Fibroblast of the aortic adventitia (primary cell): ENCODE results near the gene UCHL5. TPM values are rescaled to one million over a fixed set of nuclear protein-coding genes. Genes with fewer than 3 reads are reported as not detected.

ENCODE experiments used
- DNase-seq: peaks from one replicate; pipeline ENCODE4 v3.0.0-alpha.2; 2010; ENCODE audit warnings: low read depth
- H3K4me3 ChIP-seq: 2 replicates; pipeline ENCODE4 v1.5.1; 2011; ENCODE audit warnings: low read depth, mild to moderate bottlenecking, control low read depth, low read length, moderate library complexity
- CTCF ChIP-seq: IDR thresholded peaks from 2 replicates; pipeline ENCODE4 v1.5.1; 2011; ENCODE audit warnings: mild to moderate bottlenecking, low read length, control low read depth, inconsistent platforms; ENCODE audit not compliant: insufficient read depth
- total RNA-seq: library from RNA; depleted of rRNA; stranded (reverse); fragments of >200 nt; gene quantifications from 2 replicates; pipeline ENCODE4 v1.2.3, GENCODE V29; 2012; ENCODE audit warnings: low replicate concordance

The UCHL5 gene
- total RNA-seq, 1 donor: 35.6 TPM

- H3K4me3 ChIP-seq: no peak overlapping the region
- TF ChIP-seq CTCF: no peak
- DNase-seq: no peak
Observed at GRCh38 chr1:193102662-193103061, 43.5 kb upstream of the UCHL5 start.

GRCh38 chr1:193094112-193094511, 35.0 kb upstream of the UCHL5 start:
- no peak overlapping the region for H3K4me3 ChIP-seq
- no peak for DNase-seq
- TF ChIP-seq CTCF: no peak

GRCh38 chr1:193090865-193091264, 31.7 kb upstream of the UCHL5 start:
- no peak for TF ChIP-seq CTCF
- no peak overlapping the region for H3K4me3 ChIP-seq
- DNase-seq: no peak

GRCh38 chr1:193087893-193088292, 28.7 kb upstream of the UCHL5 start:
- DNase-seq: no peak
- no peak overlapping the region for H3K4me3 ChIP-seq
- no peak for TF ChIP-seq CTCF

GRCh38 chr1:193086342-193086741, 27.2 kb upstream of the UCHL5 start:
- no peak for DNase-seq
- H3K4me3 ChIP-seq: no peak overlapping the region
- TF ChIP-seq CTCF: no peak

- DNase-seq: no peak
- TF ChIP-seq CTCF: no peak
- no peak overlapping the region for H3K4me3 ChIP-seq
Observed at GRCh38 chr1:193085263-193085662, 26.1 kb upstream of the UCHL5 start.

GRCh38 chr1:193083365-193084088, 24.4 kb upstream of the UCHL5 start:
- no peak overlapping the region for H3K4me3 ChIP-seq
- TF ChIP-seq CTCF: no peak
- DNase-seq: no peak
